Activated B cell treated with CpG ODN at 0.5 μM for 24 hours (primary cell): ENCODE results near the gene FBXW2. TPM values are rescaled to one million over a fixed set of nuclear protein-coding genes. Genes with fewer than 3 reads are reported as not detected.

Experiments
- ATAC-seq: fragments of 200-7000 bp; cut with Tn5 transposase; one replicate; pipeline ENCODE4 v1.10.0; 2021; ENCODE audit warnings: low read depth, mild to moderate bottlenecking, moderate library complexity
- CTCF ChIA-PET: fragments of 350-600 bp; sonication (Branson Sonifier 250); formaldehyde crosslinking; loops from one replicate; lab custom pipeline; 2021; ENCODE audit warnings: antibody characterized with exemption; lab: Charles Lee
- POLR2A ChIA-PET: fragments of 350-600 bp; sonication (Branson Sonifier 250); formaldehyde crosslinking; loops from one replicate; lab custom pipeline; 2021; ENCODE audit warnings: antibody characterized with exemption; lab: Charles Lee
- DNase-seq: peaks from one replicate; pipeline ENCODE4 v3.0.0; 2022
- H3K27ac Mint-ChIP-seq: one replicate; pipeline ENCODE4 v1.8.0; 2020; ENCODE audit warnings: mixed read lengths
- H3K27me3 Mint-ChIP-seq: one replicate; pipeline ENCODE4 v1.8.0; 2021; ENCODE audit warnings: mixed read lengths
- H3K36me3 Mint-ChIP-seq: one replicate; pipeline ENCODE4 v1.8.0; 2021; ENCODE audit warnings: low read depth, mixed read lengths
- H3K4me1 Mint-ChIP-seq: one replicate; pipeline ENCODE4 v1.8.0; 2021; ENCODE audit warnings: mixed read lengths
- H3K4me3 Mint-ChIP-seq: one replicate; pipeline ENCODE4 v1.8.0; 2020; ENCODE audit warnings: mild to moderate bottlenecking, mixed read lengths
- H3K9me3 Mint-ChIP-seq: one replicate; pipeline ENCODE4 v1.8.0; 2020; ENCODE audit warnings: mixed read lengths
- intact Hi-C: fragments of 100-400 bp; cut with micrococcal nuclease; formaldehyde crosslinking; loops from one replicate; pipeline ENCODE4 v1.15.1; 2024
- total RNA-seq: library from RNA; stranded (reverse); gene quantifications from 2 replicates; pipeline ENCODE4 v1.2.3, GENCODE V29; 2022
- TF ChIP-seq, protein P1 (sequence below): fragments of 200-600 bp; IDR thresholded peaks from one replicate; pipeline ENCODE4 v1.8.0; 2022; ENCODE audit warnings: antibody characterized with exemption, mild to moderate bottlenecking

Gene FBXW2
- total RNA-seq, 1 donor from 2014 or later, result 77.9 TPM

DNA sequence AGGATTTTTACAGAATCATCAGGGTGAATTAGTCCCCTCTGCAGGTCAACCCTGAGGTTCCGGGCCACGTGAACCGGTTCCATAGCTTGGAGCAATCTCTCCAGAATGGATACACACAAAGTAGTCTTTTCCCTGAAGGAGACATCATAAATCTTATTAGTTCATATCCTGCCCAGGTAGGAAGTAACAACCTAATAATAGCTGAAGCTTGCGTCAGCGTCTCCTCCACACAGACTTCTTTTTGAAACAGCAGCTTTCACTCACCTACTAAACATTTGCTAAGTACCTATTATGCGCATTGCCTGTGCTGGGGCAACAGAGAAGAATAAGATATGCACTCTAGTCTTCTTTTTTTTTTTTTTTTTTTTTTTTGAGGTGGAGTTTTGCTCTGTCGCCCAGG is 40.1 kb upstream of the FBXW2 start:
- Mint-ChIP-seq H3K27ac (no peak overlapping the region), H3K36me3 (peaks cover 64% of the 10 kb centered on the region), H3K9me3 (no peaks in the 10 kb centered on the region), H3K4me1 (no peaks in the 10 kb centered on the region), H3K27me3 (no peaks in the 10 kb centered on the region), H3K4me3 (no peak overlapping the region)
- POLR2A ChIA-PET, result interaction anchor here (0.6 to 1.6 kb wide), 2 partner anchors 40 to 87 kb away, joined by 3 to 6 read pairs; partner anchors contain the start of gene FBXW2
- DNase-seq (no peak), ATAC-seq (no peak)
- CTCF ChIA-PET, result interaction anchor here (1.4 kb wide), 1 partner anchor 148 kb away, joined by 4 read pairs; no protein-coding TSS in a partner anchor
- TF ChIP-seq, protein P1, sequence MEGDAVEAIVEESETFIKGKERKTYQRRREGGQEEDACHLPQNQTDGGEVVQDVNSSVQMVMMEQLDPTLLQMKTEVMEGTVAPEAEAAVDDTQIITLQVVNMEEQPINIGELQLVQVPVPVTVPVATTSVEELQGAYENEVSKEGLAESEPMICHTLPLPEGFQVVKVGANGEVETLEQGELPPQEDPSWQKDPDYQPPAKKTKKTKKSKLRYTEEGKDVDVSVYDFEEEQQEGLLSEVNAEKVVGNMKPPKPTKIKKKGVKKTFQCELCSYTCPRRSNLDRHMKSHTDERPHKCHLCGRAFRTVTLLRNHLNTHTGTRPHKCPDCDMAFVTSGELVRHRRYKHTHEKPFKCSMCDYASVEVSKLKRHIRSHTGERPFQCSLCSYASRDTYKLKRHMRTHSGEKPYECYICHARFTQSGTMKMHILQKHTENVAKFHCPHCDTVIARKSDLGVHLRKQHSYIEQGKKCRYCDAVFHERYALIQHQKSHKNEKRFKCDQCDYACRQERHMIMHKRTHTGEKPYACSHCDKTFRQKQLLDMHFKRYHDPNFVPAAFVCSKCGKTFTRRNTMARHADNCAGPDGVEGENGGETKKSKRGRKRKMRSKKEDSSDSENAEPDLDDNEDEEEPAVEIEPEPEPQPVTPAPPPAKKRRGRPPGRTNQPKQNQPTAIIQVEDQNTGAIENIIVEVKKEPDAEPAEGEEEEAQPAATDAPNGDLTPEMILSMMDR, result no peak
- intact Hi-C loops, result no loop called here

DNA sequence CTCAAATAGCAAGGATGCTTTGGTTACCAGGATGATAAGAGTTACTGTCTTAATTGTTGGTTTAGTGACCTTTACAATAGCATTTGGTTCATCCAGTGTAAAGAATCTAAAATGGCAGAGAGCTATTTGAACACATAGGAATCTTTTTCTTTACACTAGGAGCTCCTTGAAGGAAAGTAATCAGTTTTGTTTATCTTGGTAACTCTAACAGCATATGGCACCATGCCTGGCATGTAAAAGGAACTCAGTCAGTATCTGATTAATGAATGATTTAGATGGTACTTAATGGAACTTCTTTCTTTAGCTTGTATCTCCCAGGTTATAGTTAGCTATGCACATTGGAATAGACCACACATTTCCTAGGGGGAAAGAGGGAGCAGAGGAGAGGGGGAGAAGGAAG is 39.6 kb upstream of the FBXW2 start:
- Mint-ChIP-seq H3K36me3 (peaks cover 62% of the 10 kb centered on the region), H3K27me3 (no peaks in the 10 kb centered on the region), H3K4me3 (no peak overlapping the region), H3K27ac (no peak overlapping the region), H3K9me3 (no peaks in the 10 kb centered on the region), H3K4me1 (no peaks in the 10 kb centered on the region)
- TF ChIP-seq, protein P1, result no peak
- intact Hi-C loops, result no loop called here
- no peak for ATAC-seq
- POLR2A ChIA-PET, result interaction anchor here (1.6 kb wide), 1 partner anchor 40 kb away, joined by 6 read pairs; the partner anchor contains the start of gene FBXW2
- no peak for DNase-seq
- CTCF ChIA-PET, result interaction anchor here (1.4 kb wide), 1 partner anchor 149 kb away, joined by 4 read pairs; no protein-coding TSS in a partner anchor

DNA sequence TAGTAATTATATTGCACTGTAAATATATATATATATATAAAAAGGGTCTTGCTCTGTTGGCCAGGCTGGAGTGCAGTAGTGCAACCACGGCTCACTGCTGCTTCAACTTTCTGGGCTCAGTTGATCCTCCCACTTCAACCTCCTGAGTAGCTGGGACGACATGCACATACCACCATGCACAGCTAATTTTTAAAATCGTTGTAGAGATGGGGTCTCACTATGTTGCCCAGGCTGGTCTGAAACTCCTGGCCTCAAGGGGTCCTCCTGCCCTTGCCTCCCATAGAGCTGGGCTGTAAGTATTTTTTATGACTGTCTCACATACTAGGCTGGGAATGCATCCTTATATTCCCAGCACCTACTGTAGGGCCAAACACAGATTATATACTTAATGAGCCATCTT is 37.6 kb upstream of the FBXW2 start:
- DNase-seq, result no peak
- TF ChIP-seq, protein P1, result no peak
- CTCF ChIA-PET, result no interaction called here
- intact Hi-C loops, result no loop called here
- no peak for ATAC-seq
- H3K4me1 Mint-ChIP-seq, result no peaks in the 10 kb centered on the region
- no peaks in the 10 kb centered on the region for H3K9me3 Mint-ChIP-seq
- H3K27me3 Mint-ChIP-seq, result no peaks in the 10 kb centered on the region
- H3K4me3 Mint-ChIP-seq, result no peak overlapping the region
- POLR2A ChIA-PET, result no interaction called here
- no peak overlapping the region for H3K27ac Mint-ChIP-seq
- H3K36me3 Mint-ChIP-seq, result peaks cover 68% of the 10 kb centered on the region

DNA sequence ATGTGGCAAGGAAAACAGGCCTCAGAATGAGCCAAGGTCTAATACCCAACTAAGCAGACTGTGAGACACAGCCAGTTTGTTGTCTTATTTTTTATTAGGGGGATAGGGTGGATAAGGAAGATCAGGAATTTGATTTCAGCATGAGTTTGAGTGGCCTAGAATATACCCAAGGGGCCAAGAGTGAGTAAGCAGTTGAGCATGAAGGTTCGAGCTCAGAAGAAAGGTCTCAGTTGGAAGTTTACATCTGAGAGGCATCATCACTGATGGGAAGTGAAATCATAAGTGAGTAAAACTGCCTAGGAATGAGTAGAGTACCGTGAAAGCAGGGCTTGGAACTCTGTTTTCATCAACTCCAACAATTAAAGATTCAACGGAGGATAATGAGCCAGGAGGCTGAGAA is 36.9 kb upstream of the FBXW2 start:
- Mint-ChIP-seq H3K9me3 (no peaks in the 10 kb centered on the region), H3K36me3 (peaks cover 70% of the 10 kb centered on the region), H3K4me1 (no peaks in the 10 kb centered on the region), H3K4me3 (no peak overlapping the region), H3K27ac (no peak overlapping the region), H3K27me3 (no peaks in the 10 kb centered on the region)
- ATAC-seq (no peak), DNase-seq (no peak)
- TF ChIP-seq, protein P1, result no peak
- intact Hi-C loops, result no loop called here
- ChIA-PET POLR2A (no interaction called here), CTCF (no interaction called here)

DNA sequence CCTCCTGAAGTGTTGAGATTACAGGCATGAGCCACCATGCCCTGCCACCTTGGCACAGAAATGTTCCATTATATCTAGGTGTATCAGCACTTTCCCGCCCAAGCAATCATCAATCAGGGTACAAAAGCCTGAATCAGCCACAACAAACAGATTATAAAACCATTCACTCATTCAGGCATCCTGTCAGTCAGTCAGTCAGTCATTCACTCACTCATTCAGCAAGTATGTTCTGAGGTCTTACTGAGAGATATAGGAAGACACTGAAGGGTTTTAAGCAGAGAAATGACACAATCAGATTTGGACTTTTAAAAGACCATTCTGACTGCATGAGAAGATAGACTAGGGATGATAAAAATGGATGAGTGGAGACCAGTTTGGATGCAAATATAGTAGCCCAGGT is 36.4 kb upstream of the FBXW2 start:
- DNase-seq, result no peak
- Mint-ChIP-seq H3K36me3 (peaks cover 72% of the 10 kb centered on the region), H3K9me3 (no peaks in the 10 kb centered on the region), H3K4me3 (no peak overlapping the region), H3K27me3 (no peaks in the 10 kb centered on the region), H3K27ac (no peak overlapping the region), H3K4me1 (no peaks in the 10 kb centered on the region)
- CTCF ChIA-PET, result no interaction called here
- TF ChIP-seq, protein P1, result no peak
- intact Hi-C loops, result no loop called here
- POLR2A ChIA-PET, result no interaction called here
- ATAC-seq, result no peak
